NCI-H524 (cell line): ENCODE measurements around the gene FARP2.
A peak's percentile ranks its signal among the peaks of the same experiment; 100 is the strongest.

Experiments used
- DNase-seq, 2 experiments: peaks; one replicate each; lab custom pipeline; 2025; lab: John Stamatoyannopoulos, UW

The FARP2 gene

GRCh38 chr2:241458687-241459086 is 102.6 kb downstream of the FARP2 start:
- DNase-seq: no peak

GRCh38 chr2:241459520-241459919 is 103.4 kb downstream of the FARP2 start:
- DNase-seq: peak in 1 of 2 experiments; percentile 4

- DNase-seq: no peak
Observed at GRCh38 chr2:241460631-241461030, 104.5 kb downstream of the FARP2 start.

- DNase-seq: no peak
Observed at GRCh38 chr2:241461693-241462677, 105.9 kb downstream of the FARP2 start.

- no peak for DNase-seq
Observed at GRCh38 chr2:241463276-241464135, 107.4 kb downstream of the FARP2 start.

GRCh38 chr2:241465543-241465942 is 109.5 kb downstream of the FARP2 start:
- no peak for DNase-seq

GRCh38 chr2:241466230-241466629 is 110.1 kb downstream of the FARP2 start:
- DNase-seq: no peak

GRCh38 chr2:241467777-241468475 is 111.8 kb downstream of the FARP2 start:
- no peak for DNase-seq

- DNase-seq: no peak
Observed at GRCh38 chr2:241468476-241468781, 112.3 kb downstream of the FARP2 start.

GRCh38 chr2:241469746-241470145 is 113.7 kb downstream of the FARP2 start:
- no peak for DNase-seq

- no peak for DNase-seq
Observed at GRCh38 chr2:241473399-241473798, 117.3 kb downstream of the FARP2 start.

GRCh38 chr2:241475267-241475666 is 119.2 kb downstream of the FARP2 start:
- no peak for DNase-seq

- no peak for DNase-seq
Observed at GRCh38 chr2:241478166-241478565, 122.1 kb downstream of the FARP2 start.

GRCh38 chr2:241479026-241479898 is 123.2 kb downstream of the FARP2 start:
- DNase-seq: no peak

- DNase-seq: peak in 1 of 2 experiments; percentile 22
Observed at GRCh38 chr2:241481687-241482086, 125.6 kb downstream of the FARP2 start.

GRCh38 chr2:241482126-241482955 is 126.3 kb downstream of the FARP2 start:
- DNase-seq: peak; percentile 83 to 93

- DNase-seq: peak in 1 of 2 experiments; percentile 15
Observed at GRCh38 chr2:241483305-241483704, 127.2 kb downstream of the FARP2 start.

- no peak for DNase-seq
Observed at GRCh38 chr2:241485172-241485911, 129.3 kb downstream of the FARP2 start.

GRCh38 chr2:241489088-241489487 is 133.0 kb downstream of the FARP2 start:
- no peak for DNase-seq
